ENCODE measurements around the gene PLXNA4.

The PLXNA4 gene

GRCh38 chr7:132519936-132520335 is 56.3 kb downstream of the PLXNA4 start:
- Histone ChIP-seq H3K79me2 (ENCODE audit: control insufficient read depth, insufficient read depth, low read length) (no peaks in the 10 kb centered on the region), H3K4me1 (ENCODE audit: control insufficient read depth, low read depth, low read length) (peaks cover 2% of the 10 kb centered on the region), H4K8ac (ENCODE audit: low read depth, low read length) (no peak overlapping the region), H3K4me2 (ENCODE audit: low read length) (no peak overlapping the region), H3K27ac (ENCODE audit: low read depth, low read length) (no peak overlapping the region), H2BK5ac (ENCODE audit: low read length) (no peak overlapping the region), H2BK120ac (ENCODE audit: low read depth, low read length) (no peak overlapping the region), H3K9ac (ENCODE audit: low read length) (no peak overlapping the region), H2AK5ac (ENCODE audit: low read length) (no peak overlapping the region), H3K23ac (ENCODE audit: low read length) (no peak overlapping the region), H3K4me3 (ENCODE audit: low read length) (no peak overlapping the region), H3K27me3 (ENCODE audit: insufficient read depth, low read length, poor library complexity) (no peaks in the 10 kb centered on the region), H3K36me3 (ENCODE audit: control insufficient read depth, insufficient read depth, low read length) (no peaks in the 10 kb centered on the region), H3K18ac (ENCODE audit: low read length) (no peak overlapping the region), H2BK15ac (replicated peaks; ENCODE audit: low read depth) (no peak overlapping the region), H3K4ac (ENCODE audit: low read depth, low read length) (no peak overlapping the region), H3K56ac (ENCODE audit: low read length) (no peak overlapping the region), H4K5ac (ENCODE audit: low read length) (no peak overlapping the region), H3K79me1 (ENCODE audit: low read length) (no peaks in the 10 kb centered on the region)
- WGBS (ENCODE audit: extremely low coverage, insufficient coverage, low lambda C conversion rate): no CpG with 5 or more reads among the region's 1 CpG
- DNase-seq: peak; percentile 49

GRCh38 chr7:132518839-132519173 is 57.5 kb downstream of the PLXNA4 start:
- WGBS (ENCODE audit: extremely low coverage, insufficient coverage, low lambda C conversion rate): no CpG with 5 or more reads among the region's 6 CpGs
- no peaks in the 10 kb centered on the region for H3K79me2 ChIP-seq (ENCODE audit: control insufficient read depth, insufficient read depth, low read length)
- peaks cover 2% of the 10 kb centered on the region for H3K4me1 ChIP-seq (ENCODE audit: control insufficient read depth, low read depth, low read length)
- H3K18ac ChIP-seq (ENCODE audit: low read length): no peak overlapping the region
- no peak for DNase-seq
- H3K56ac ChIP-seq (ENCODE audit: low read length): no peak overlapping the region
- no peak overlapping the region for H2BK120ac ChIP-seq (ENCODE audit: low read depth, low read length)
- no peak overlapping the region for H2BK15ac ChIP-seq (replicated peaks; ENCODE audit: low read depth)
- no peak overlapping the region for H3K23ac ChIP-seq (ENCODE audit: low read length)
- H2AK5ac ChIP-seq (ENCODE audit: low read length): no peak overlapping the region
- H3K4me2 ChIP-seq (ENCODE audit: low read length): no peak overlapping the region
- no peak overlapping the region for H3K4ac ChIP-seq (ENCODE audit: low read depth, low read length)
- no peaks in the 10 kb centered on the region for H3K79me1 ChIP-seq (ENCODE audit: low read length)
- H3K9ac ChIP-seq (ENCODE audit: low read length): no peak overlapping the region
- H4K5ac ChIP-seq (ENCODE audit: low read length): no peak overlapping the region
- H3K4me3 ChIP-seq (ENCODE audit: low read length): no peak overlapping the region
- no peak overlapping the region for H2BK5ac ChIP-seq (ENCODE audit: low read length)
- no peak overlapping the region for H4K8ac ChIP-seq (ENCODE audit: low read depth, low read length)
- no peaks in the 10 kb centered on the region for H3K36me3 ChIP-seq (ENCODE audit: control insufficient read depth, insufficient read depth, low read length)
- no peak overlapping the region for H3K27ac ChIP-seq (ENCODE audit: low read depth, low read length)
- no peaks in the 10 kb centered on the region for H3K27me3 ChIP-seq (ENCODE audit: insufficient read depth, low read length, poor library complexity)

GRCh38 chr7:132518102-132518838 is 58.0 kb downstream of the PLXNA4 start:
- H3K23ac ChIP-seq (ENCODE audit: low read length): no peak overlapping the region
- no peak overlapping the region for H4K8ac ChIP-seq (ENCODE audit: low read depth, low read length)
- no peaks in the 10 kb centered on the region for H3K79me2 ChIP-seq (ENCODE audit: control insufficient read depth, insufficient read depth, low read length)
- H2BK5ac ChIP-seq (ENCODE audit: low read length): no peak overlapping the region
- H2BK15ac ChIP-seq (replicated peaks; ENCODE audit: low read depth): no peak overlapping the region
- peaks cover 2% of the 10 kb centered on the region for H3K4me1 ChIP-seq (ENCODE audit: control insufficient read depth, low read depth, low read length)
- no peaks in the 10 kb centered on the region for H3K79me1 ChIP-seq (ENCODE audit: low read length)
- H3K27ac ChIP-seq (ENCODE audit: low read depth, low read length): no peak overlapping the region
- H3K18ac ChIP-seq (ENCODE audit: low read length): no peak overlapping the region
- no peaks in the 10 kb centered on the region for H3K27me3 ChIP-seq (ENCODE audit: insufficient read depth, low read length, poor library complexity)
- H3K56ac ChIP-seq (ENCODE audit: low read length): no peak overlapping the region
- DNase-seq: peak; percentile 87
- no peak overlapping the region for H3K4ac ChIP-seq (ENCODE audit: low read depth, low read length)
- H3K4me3 ChIP-seq (ENCODE audit: low read length): no peak overlapping the region
- no peak overlapping the region for H2BK120ac ChIP-seq (ENCODE audit: low read depth, low read length)
- no peak overlapping the region for H3K9ac ChIP-seq (ENCODE audit: low read length)
- no peaks in the 10 kb centered on the region for H3K36me3 ChIP-seq (ENCODE audit: control insufficient read depth, insufficient read depth, low read length)
- H4K5ac ChIP-seq (ENCODE audit: low read length): no peak overlapping the region
- no CpG with 5 or more reads among the region's 11 CpGs for WGBS (ENCODE audit: extremely low coverage, insufficient coverage, low lambda C conversion rate)
- no peak overlapping the region for H3K4me2 ChIP-seq (ENCODE audit: low read length)
- H2AK5ac ChIP-seq (ENCODE audit: low read length): no peak overlapping the region

- no CpG with 5 or more reads among the region's 5 CpGs for WGBS (ENCODE audit: extremely low coverage, insufficient coverage, low lambda C conversion rate)
- no peaks in the 10 kb centered on the region for H3K79me2 ChIP-seq (ENCODE audit: control insufficient read depth, insufficient read depth, low read length)
- H3K23ac ChIP-seq (ENCODE audit: low read length): no peak overlapping the region
- no peak overlapping the region for H4K5ac ChIP-seq (ENCODE audit: low read length)
- no peak overlapping the region for H3K27ac ChIP-seq (ENCODE audit: low read depth, low read length)
- H3K4me2 ChIP-seq (ENCODE audit: low read length): no peak overlapping the region
- no peak overlapping the region for H2BK5ac ChIP-seq (ENCODE audit: low read length)
- no peak overlapping the region for H2AK5ac ChIP-seq (ENCODE audit: low read length)
- no peak overlapping the region for H3K56ac ChIP-seq (ENCODE audit: low read length)
- H2BK15ac ChIP-seq (replicated peaks; ENCODE audit: low read depth): no peak overlapping the region
- H3K4me1 ChIP-seq (ENCODE audit: control insufficient read depth, low read depth, low read length): peaks cover 2% of the 10 kb centered on the region
- no peaks in the 10 kb centered on the region for H3K79me1 ChIP-seq (ENCODE audit: low read length)
- no peaks in the 10 kb centered on the region for H3K36me3 ChIP-seq (ENCODE audit: control insufficient read depth, insufficient read depth, low read length)
- no peak overlapping the region for H4K8ac ChIP-seq (ENCODE audit: low read depth, low read length)
- no peak overlapping the region for H3K4me3 ChIP-seq (ENCODE audit: low read length)
- no peak overlapping the region for H2BK120ac ChIP-seq (ENCODE audit: low read depth, low read length)
- H3K18ac ChIP-seq (ENCODE audit: low read length): no peak overlapping the region
- H3K4ac ChIP-seq (ENCODE audit: low read depth, low read length): no peak overlapping the region
- peak; percentile 77 for DNase-seq
- H3K27me3 ChIP-seq (ENCODE audit: insufficient read depth, low read length, poor library complexity): no peaks in the 10 kb centered on the region
- H3K9ac ChIP-seq (ENCODE audit: low read length): no peak overlapping the region
Observed at GRCh38 chr7:132516042-132516840, 60.0 kb downstream of the PLXNA4 start.

- Histone ChIP-seq H3K18ac (ENCODE audit: low read length) (no peak overlapping the region), H3K9ac (ENCODE audit: low read length) (no peak overlapping the region), H2BK15ac (replicated peaks; ENCODE audit: low read depth) (no peak overlapping the region), H2AK5ac (ENCODE audit: low read length) (no peak overlapping the region), H3K27me3 (ENCODE audit: insufficient read depth, low read length, poor library complexity) (no peaks in the 10 kb centered on the region), H3K36me3 (ENCODE audit: control insufficient read depth, insufficient read depth, low read length) (no peaks in the 10 kb centered on the region), H3K4me3 (ENCODE audit: low read length) (no peak overlapping the region), H2BK5ac (ENCODE audit: low read length) (no peak overlapping the region), H3K4me1 (ENCODE audit: control insufficient read depth, low read depth, low read length) (peaks cover 2% of the 10 kb centered on the region), H3K23ac (ENCODE audit: low read length) (no peak overlapping the region), H3K27ac (ENCODE audit: low read depth, low read length) (no peak overlapping the region), H3K4me2 (ENCODE audit: low read length) (no peak overlapping the region), H3K4ac (ENCODE audit: low read depth, low read length) (no peak overlapping the region), H2BK120ac (ENCODE audit: low read depth, low read length) (no peak overlapping the region), H4K5ac (ENCODE audit: low read length) (no peak overlapping the region), H4K8ac (ENCODE audit: low read depth, low read length) (no peak overlapping the region), H3K79me2 (ENCODE audit: control insufficient read depth, insufficient read depth, low read length) (no peaks in the 10 kb centered on the region), H3K79me1 (ENCODE audit: low read length) (no peaks in the 10 kb centered on the region), H3K56ac (ENCODE audit: low read length) (no peak overlapping the region)
- DNase-seq: no peak
- no CpG with 5 or more reads among the region's 5 CpGs for WGBS (ENCODE audit: extremely low coverage, insufficient coverage, low lambda C conversion rate)
Observed at GRCh38 chr7:132515181-132515580, 61.1 kb downstream of the PLXNA4 start.
